A549 (cell line): ENCODE data around the gene ZBTB43.

Source experiments
- CTCF ChIP-seq: fragments of >200 bp; sonication (Bioruptor Twin); formaldehyde crosslinking; IDR thresholded peaks from 3 replicates; pipeline ENCODE4 v1.5.1; 2016
- FOSL2 ChIP-seq, 2 experiments: fragments of 450-650 bp in 1 of 2; fragments of >200 bp in 1 of 2; sonication (Bioruptor Twin) in 1 of 2; formaldehyde crosslinking; IDR thresholded peaks; 2 replicates each; pipeline versions ENCODE4 v1.5.0 to v1.6.1; 2016 to 2020; ENCODE audit warnings: mild to moderate bottlenecking in 1 of 2, moderate library complexity in 1 of 2
- GATA3 ChIP-seq: IDR thresholded peaks from 2 replicates; pipeline ENCODE4 v1.6.1; 2012; ENCODE audit warnings: borderline replicate concordance
- JUN ChIP-seq, 2 experiments: fragments of >200 bp; sonication (Bioruptor Twin); formaldehyde crosslinking; IDR thresholded peaks; 2 replicates in 1 of 2; 3 replicates in 1 of 2; pipeline ENCODE4 v1.6.1; 2016 to 2017
- JUNB ChIP-seq: fragments of >200 bp; sonication (Bioruptor Twin); formaldehyde crosslinking; IDR thresholded peaks from 2 replicates; pipeline ENCODE4 v1.6.1; 2016
- MYC ChIP-seq: IDR thresholded peaks from 2 replicates; pipeline ENCODE4 v1.6.1; 2012; ENCODE audit warnings: mild to moderate bottlenecking, inconsistent platforms, low read length, improper control_type of control experiment, borderline replicate concordance
- POLR2A ChIP-seq: IDR thresholded peaks from 2 replicates; pipeline ENCODE4 v1.6.1; 2012; ENCODE audit warnings: mild to moderate bottlenecking, low read length
- RFX5 ChIP-seq: fragments of 450-650 bp; IDR thresholded peaks from 2 replicates; pipeline ENCODE4 v1.7.1; 2014; ENCODE audit warnings: antibody characterized with exemption, mild to moderate bottlenecking, moderate library complexity

- no peak for TF ChIP-seq MYC
- TF ChIP-seq CTCF: no peak
- no peak for TF ChIP-seq RFX5
- no peak for TF ChIP-seq FOSL2 (IDR thresholded peaks at IDR 0.05)
- no peak for TF ChIP-seq FOSL2 (CRISPR knock-in tag; IDR thresholded peaks at IDR 0.05)
- no peak for TF ChIP-seq GATA3
- TF ChIP-seq JUN (IDR thresholded peaks at IDR 0.05): no peak
- TF ChIP-seq JUNB: no peak
- TF ChIP-seq POLR2A: no peak
These were observed 48.8 kb downstream of the ZBTB43 start for GRCh38 chr9:126853667-126854066.
